Medulla oblongata (tissue), 1 donor: ENCODE measurements around the gene TOP3A.

ENCODE experiments used
- DNase-seq: peaks from one replicate; pipeline ENCODE4 v3.0.0-alpha.2; 2015; ENCODE audit errors: extremely low spot score

The TOP3A gene

GRCh38 chr17:18254888-18255649 is 59.7 kb downstream of the TOP3A start:
- DNase-seq, result no peak

- no peak for DNase-seq
These were observed 60.6 kb downstream of the TOP3A start for GRCh38 chr17:18253947-18254821.

GRCh38 chr17:18253187-18253884 is 61.5 kb downstream of the TOP3A start:
- no peak for DNase-seq

GRCh38 chr17:18252160-18252559 is 62.6 kb downstream of the TOP3A start:
- DNase-seq, result no peak

GRCh38 chr17:18251204-18251603 is 63.6 kb downstream of the TOP3A start:
- no peak for DNase-seq

GRCh38 chr17:18250708-18251107 is 64.1 kb downstream of the TOP3A start:
- no peak for DNase-seq

GRCh38 chr17:18250259-18250658 is 64.5 kb downstream of the TOP3A start:
- DNase-seq, result no peak

GRCh38 chr17:18248811-18249210 is 66.0 kb downstream of the TOP3A start:
- DNase-seq, result no peak

GRCh38 chr17:18248300-18248731 is 66.5 kb downstream of the TOP3A start:
- peak; percentile 88 for DNase-seq

GRCh38 chr17:18247613-18248001 is 67.2 kb downstream of the TOP3A start:
- DNase-seq, result peak; percentile 39

- DNase-seq, result no peak
These were observed 67.7 kb downstream of the TOP3A start for GRCh38 chr17:18246880-18247612.

GRCh38 chr17:18246109-18246725 is 68.6 kb downstream of the TOP3A start:
- DNase-seq, result no peak

GRCh38 chr17:18245038-18245776 is 69.6 kb downstream of the TOP3A start:
- DNase-seq, result no peak

- DNase-seq, result no peak
These were observed 73.4 kb downstream of the TOP3A start for GRCh38 chr17:18241229-18241871.

GRCh38 chr17:18240449-18240848 is 74.3 kb downstream of the TOP3A start:
- DNase-seq, result no peak

GRCh38 chr17:18238299-18238698 is 76.5 kb downstream of the TOP3A start:
- DNase-seq, result no peak

- DNase-seq, result no peak
These were observed 77.3 kb downstream of the TOP3A start for GRCh38 chr17:18237461-18237860.

- DNase-seq, result no peak
These were observed 78.3 kb downstream of the TOP3A start for GRCh38 chr17:18236494-18236893.

- no peak for DNase-seq
These were observed 79.0 kb downstream of the TOP3A start for GRCh38 chr17:18235743-18236256.
